Astrocyte (in vitro differentiated cells and primary cell): ENCODE measurements around the gene TRERF1. TPM values are rescaled to one million over a fixed set of nuclear protein-coding genes. Genes with fewer than 3 reads are reported as not detected.

ENCODE experiments used
- DNase-seq: peaks from one replicate; pipeline ENCODE4 v3.0.0-alpha.2; 2010; ENCODE audit warnings: low read depth
- FAIRE-seq: peaks from 2 replicates; lab custom pipeline; 2011; peaks lifted over from hg19 to GRCh38; lab: Jason Lieb, UNC
- H2AFZ ChIP-seq: 2 replicates; pipeline ENCODE4 v1.6.0; 2012; ENCODE audit warnings: low read depth, low read length, inconsistent platforms
- H3K27ac ChIP-seq: 2 replicates; pipeline ENCODE4 v1.5.1; 2011; ENCODE audit warnings: low read depth, low read length, inconsistent platforms
- H3K27me3 ChIP-seq: 2 replicates; pipeline ENCODE4 v1.6.0; 2011; ENCODE audit warnings: low read length, inconsistent platforms; ENCODE audit not compliant: insufficient read depth
- H3K36me3 ChIP-seq: 2 replicates; pipeline ENCODE4 v1.5.1; 2011; ENCODE audit warnings: low read length, inconsistent platforms; ENCODE audit not compliant: insufficient read depth
- H3K4me1 ChIP-seq: 2 replicates; pipeline ENCODE4 v1.5.1; 2011; ENCODE audit warnings: low read length, inconsistent platforms; ENCODE audit not compliant: insufficient read depth
- H3K4me2 ChIP-seq: 2 replicates; pipeline ENCODE4 v1.6.0; 2012; ENCODE audit warnings: low read length, inconsistent platforms
- H3K4me3 ChIP-seq: 2 replicates; pipeline ENCODE4 v1.5.1; 2011; ENCODE audit warnings: low read depth, mild to moderate bottlenecking, low read length, inconsistent platforms; ENCODE audit not compliant: insufficient read depth
- H3K79me2 ChIP-seq: 2 replicates; pipeline ENCODE4 v1.6.0; 2012; ENCODE audit warnings: mild to moderate bottlenecking, low read length, inconsistent platforms; ENCODE audit not compliant: insufficient read depth
- H3K9ac ChIP-seq: 2 replicates; pipeline ENCODE4 v1.6.0; 2012; ENCODE audit warnings: mild to moderate bottlenecking, low read length, inconsistent platforms
- H3K9me3 ChIP-seq: 2 replicates; pipeline ENCODE4 v1.5.1; 2012; ENCODE audit warnings: low read depth, mild to moderate bottlenecking, low read length, inconsistent platforms; ENCODE audit not compliant: insufficient read depth
- H4K20me1 ChIP-seq: 2 replicates; pipeline ENCODE4 v1.6.0; 2012; ENCODE audit warnings: low read length, inconsistent platforms; ENCODE audit not compliant: insufficient read depth
- H3K27ac Mint-ChIP-seq: one replicate; pipeline ENCODE4 v1.8.0; 2021; ENCODE audit warnings: mild to moderate bottlenecking, mixed read lengths; ENCODE audit not compliant: unreplicated experiment
- H3K27me3 Mint-ChIP-seq: one replicate; pipeline ENCODE4 v1.8.0; 2021; ENCODE audit warnings: low read depth, mixed read lengths; ENCODE audit not compliant: unreplicated experiment
- H3K36me3 Mint-ChIP-seq: one replicate; pipeline ENCODE4 v1.8.0; 2021; ENCODE audit warnings: low read depth, mixed read lengths; ENCODE audit not compliant: unreplicated experiment
- H3K4me1 Mint-ChIP-seq: one replicate; pipeline ENCODE4 v1.8.0; 2021; ENCODE audit warnings: low read depth, mixed read lengths; ENCODE audit not compliant: unreplicated experiment
- H3K4me3 Mint-ChIP-seq: one replicate; pipeline ENCODE4 v1.8.0; 2021; ENCODE audit warnings: mild to moderate bottlenecking, moderate library complexity, mixed read lengths; ENCODE audit not compliant: unreplicated experiment
- H3K9me3 Mint-ChIP-seq: one replicate; pipeline ENCODE4 v1.8.0; 2021; ENCODE audit warnings: mild to moderate bottlenecking, mixed read lengths; ENCODE audit not compliant: unreplicated experiment
- CTCF ChIP-seq: IDR thresholded peaks from 2 replicates; pipeline ENCODE4 v1.5.1; 2011; ENCODE audit warnings: low read depth, mild to moderate bottlenecking, inconsistent platforms, low read length, moderate library complexity; ENCODE audit not compliant: insufficient read depth
- EZH2 ChIP-seq: IDR thresholded peaks from 2 replicates; pipeline ENCODE4 v1.6.1; 2012; ENCODE audit warnings: mild to moderate bottlenecking, low read length, inconsistent platforms; ENCODE audit not compliant: insufficient read depth
- total RNA-seq: library from RNA; stranded (reverse); gene quantifications from 2 replicates; pipeline ENCODE4 v1.2.1, GENCODE V29; 2021

TRERF1 gene
- total RNA-seq, 1 donor from 2014 or later = 8.6 TPM

- Histone ChIP-seq H2AFZ (no peak overlapping the region), H3K4me2 (peak overlapping the region; percentile 67), H3K36me3 (no peaks in the 10 kb centered on the region), H4K20me1 (peaks cover 25% of the 10 kb centered on the region), H3K79me2 (peaks cover 27% of the 10 kb centered on the region), H3K4me1 (peaks cover 13% of the 10 kb centered on the region), H3K4me3 (no peak overlapping the region), H3K9me3 (no peaks in the 10 kb centered on the region), H3K27ac (peak overlapping the region; percentile 6), H3K9ac (peak overlapping the region; percentile 1), H3K27me3 (no peaks in the 10 kb centered on the region)
- DNase-seq (no peak), FAIRE-seq (no peak)
- Mint-ChIP-seq H3K4me3 (no peak overlapping the region), H3K4me1 (peaks cover 9% of the 10 kb centered on the region), H3K36me3 (peaks cover 18% of the 10 kb centered on the region), H3K27ac (no peak overlapping the region), H3K9me3 (peaks cover 5% of the 10 kb centered on the region), H3K27me3 (no peaks in the 10 kb centered on the region)
- TF ChIP-seq CTCF = no peak
- no peak for TF ChIP-seq EZH2
These were observed 84.8 kb downstream of the TRERF1 start for GRCh38 chr6:42366999-42367352.

GRCh38 chr6:42366011-42366705 is 85.6 kb downstream of the TRERF1 start:
- Histone ChIP-seq H3K9me3 (no peaks in the 10 kb centered on the region), H3K4me1 (peaks cover 13% of the 10 kb centered on the region), H3K9ac (no peak overlapping the region), H3K27ac (no peak overlapping the region), H4K20me1 (peaks cover 28% of the 10 kb centered on the region), H3K27me3 (no peaks in the 10 kb centered on the region), H3K4me2 (no peak overlapping the region), H3K4me3 (no peak overlapping the region), H2AFZ (no peak overlapping the region), H3K79me2 (peaks cover 23% of the 10 kb centered on the region), H3K36me3 (no peaks in the 10 kb centered on the region)
- FAIRE-seq (no peak), DNase-seq (no peak)
- H3K4me3 Mint-ChIP-seq = no peak overlapping the region
- peaks cover 9% of the 10 kb centered on the region for H3K4me1 Mint-ChIP-seq
- peaks cover 24% of the 10 kb centered on the region for H3K36me3 Mint-ChIP-seq
- H3K9me3 Mint-ChIP-seq = peaks cover 5% of the 10 kb centered on the region
- no peak overlapping the region for H3K27ac Mint-ChIP-seq
- no peaks in the 10 kb centered on the region for H3K27me3 Mint-ChIP-seq
- TF ChIP-seq CTCF = no peak
- TF ChIP-seq EZH2 = no peak

- Mint-ChIP-seq H3K27ac (no peak overlapping the region), H3K9me3 (peaks cover 5% of the 10 kb centered on the region), H3K4me1 (peaks cover 9% of the 10 kb centered on the region), H3K27me3 (no peaks in the 10 kb centered on the region), H3K36me3 (peaks cover 27% of the 10 kb centered on the region), H3K4me3 (no peak overlapping the region)
- H3K36me3 ChIP-seq = no peaks in the 10 kb centered on the region
- TF ChIP-seq CTCF (no peak), EZH2 (no peak)
- H2AFZ ChIP-seq = no peak overlapping the region
- FAIRE-seq (no peak), DNase-seq (no peak)
- no peak overlapping the region for H3K9ac ChIP-seq
- H3K79me2 ChIP-seq = peaks cover 21% of the 10 kb centered on the region
- no peak overlapping the region for H3K4me2 ChIP-seq
- H3K27me3 ChIP-seq = no peaks in the 10 kb centered on the region
- peaks cover 13% of the 10 kb centered on the region for H3K4me1 ChIP-seq
- H3K9me3 ChIP-seq = no peaks in the 10 kb centered on the region
- H3K27ac ChIP-seq = no peak overlapping the region
- peaks cover 23% of the 10 kb centered on the region for H4K20me1 ChIP-seq
- H3K4me3 ChIP-seq = no peak overlapping the region
These were observed 86.7 kb downstream of the TRERF1 start for GRCh38 chr6:42365021-42365420.
